ENCODE measurements around the gene COL6A1. TPM values are rescaled to one million over a fixed set of nuclear protein-coding genes. Genes with fewer than 3 reads are reported as not detected.

COL6A1 gene
- total RNA-seq, 1 donor from 2014 or later, result 0.11 TPM

Other genes with a start within 250 kb of the COL6A1 start
- 0.40 and 1.4 TPM in 2 replicates for gene COL6A2, start 116.3 kb downstream of the COL6A1 start, total RNA-seq
- gene FTCD, start 173.8 kb downstream of the COL6A1 start, total RNA-seq, result 0.69 and 0.73 TPM in 2 replicates
- gene SPATC1L, start 202.7 kb downstream of the COL6A1 start, total RNA-seq, result 7.5 and 7.9 TPM in 2 replicates
- 76.3 and 99.0 TPM in 2 replicates for gene LSS, start 247.0 kb downstream of the COL6A1 start, total RNA-seq

Data from activated B cell treated with CpG ODN at 0.5 μM for 24 hours (primary cell).